HG02678 (cell line): ENCODE data around the gene WNK1.
"Not testable (repeated sequence)": the region's sequence is repeated elsewhere in the genome, so short reads cannot be mapped to it uniquely, and the experiment has no call there.

ENCODE experiments used
- ATAC-seq: cut with Tn5 transposase; IDR thresholded peaks from one replicate; pipeline ENCODE4 v1.9.1; 2021; ENCODE audit warnings: mild to moderate bottlenecking, moderate library complexity; ENCODE audit not compliant: unreplicated experiment

WNK1 gene

GRCh38 chr12:906062-906585, 153.7 kb downstream of the WNK1 start:
- no peak for ATAC-seq

GRCh38 chr12:907413-908185, 155.2 kb downstream of the WNK1 start:
- ATAC-seq, result no peak

GRCh38 chr12:909861-910260, 157.5 kb downstream of the WNK1 start:
- no peak for ATAC-seq

GRCh38 chr12:910416-910815, 158.0 kb downstream of the WNK1 start:
- no peak for ATAC-seq

GRCh38 chr12:911191-911826, 158.9 kb downstream of the WNK1 start:
- no peak for ATAC-seq

- no peak for ATAC-seq
Measured at GRCh38 chr12:912466-913235, 160.3 kb downstream of the WNK1 start.

GRCh38 chr12:913919-914698, 161.7 kb downstream of the WNK1 start:
- no peak for ATAC-seq

- ATAC-seq, result no peak
Measured at GRCh38 chr12:915090-915489, 162.7 kb downstream of the WNK1 start.

GRCh38 chr12:916240-916639, 163.9 kb downstream of the WNK1 start:
- ATAC-seq, result no peak

- no peak for ATAC-seq
Measured at GRCh38 chr12:916712-917445, 164.5 kb downstream of the WNK1 start.

GRCh38 chr12:920676-921075, 168.3 kb downstream of the WNK1 start:
- no peak for ATAC-seq

- no peak for ATAC-seq
Measured at GRCh38 chr12:922285-922684, 169.9 kb downstream of the WNK1 start.

GRCh38 chr12:926641-927040, 174.3 kb downstream of the WNK1 start:
- ATAC-seq, result no peak

- no peak for ATAC-seq
Measured at GRCh38 chr12:931060-931459, 178.7 kb downstream of the WNK1 start.

GRCh38 chr12:931591-931990, 179.2 kb downstream of the WNK1 start:
- no peak for ATAC-seq

GRCh38 chr12:935891-936290, 183.5 kb downstream of the WNK1 start:
- not testable (repeated sequence) for ATAC-seq

- no peak for ATAC-seq
Measured at GRCh38 chr12:936377-937345, 184.3 kb downstream of the WNK1 start.

- ATAC-seq, result no peak
Measured at GRCh38 chr12:938810-939209, 186.4 kb downstream of the WNK1 start.

- ATAC-seq, result no peak
Measured at GRCh38 chr12:943051-943450, 190.7 kb downstream of the WNK1 start.
